Calu3 (cell line): ENCODE results near the gene ILDR1. TPM values are rescaled to one million over a fixed set of nuclear protein-coding genes. Genes with fewer than 3 reads are reported as not detected.

Experiments
- BruUV-seq: library from RNA; stranded (reverse); fragments of 400-500 nt; replicated peaks from 2 replicates; lab custom pipeline; 2021; lab: Mats Ljungman, UMichigan
- CTCF ChIA-PET: fragments of 300-600 bp; sonication (Branson Sonifier 250); formaldehyde crosslinking; loops from one replicate; lab custom pipeline; 2022; ENCODE audit warnings: antibody characterized with exemption; lab: Charles Lee
- DNase-seq: peaks from one replicate; pipeline ENCODE4 v3.0.0; 2022
- H3K27ac Mint-ChIP-seq: one replicate; pipeline ENCODE4 v1.8.0; 2022; ENCODE audit warnings: mixed read lengths; ENCODE audit not compliant: unreplicated experiment
- H3K27me3 Mint-ChIP-seq: one replicate; pipeline ENCODE4 v1.8.0; 2022; ENCODE audit warnings: mixed read lengths; ENCODE audit not compliant: unreplicated experiment
- H3K36me3 Mint-ChIP-seq: one replicate; pipeline ENCODE4 v1.8.0; 2022; ENCODE audit warnings: mild to moderate bottlenecking, moderate library complexity, mixed read lengths; ENCODE audit not compliant: insufficient read depth, unreplicated experiment
- H3K4me1 Mint-ChIP-seq: one replicate; pipeline ENCODE4 v1.8.0; 2022; ENCODE audit warnings: mild to moderate bottlenecking, low read depth, mixed read lengths; ENCODE audit not compliant: unreplicated experiment
- H3K4me3 Mint-ChIP-seq: one replicate; pipeline ENCODE4 v1.8.0; 2022; ENCODE audit warnings: mild to moderate bottlenecking, low read depth, moderate library complexity, mixed read lengths; ENCODE audit not compliant: unreplicated experiment
- H3K9me3 Mint-ChIP-seq: one replicate; pipeline ENCODE4 v1.8.0; 2022; ENCODE audit warnings: low read depth, mixed read lengths; ENCODE audit not compliant: unreplicated experiment
- intact Hi-C: fragments of 100-400 bp; cut with micrococcal nuclease; formaldehyde crosslinking; loops from one replicate; pipeline ENCODE4 v1.10.0; 2022; ENCODE audit not compliant: unreplicated experiment
- total RNA-seq: library from RNA; stranded (reverse); gene quantifications from 2 replicates; pipeline ENCODE4 v1.2.3, GENCODE V29; 2022
- TF ChIP-seq, protein P1 (sequence below): fragments of 200-600 bp; IDR thresholded peaks from one replicate; pipeline ENCODE4 v1.8.0; 2022; ENCODE audit warnings: antibody characterized with exemption; ENCODE audit not compliant: unreplicated experiment

Gene ILDR1
- total RNA-seq, 1 experiment from 2014 or later: 15.7 TPM

DNA sequence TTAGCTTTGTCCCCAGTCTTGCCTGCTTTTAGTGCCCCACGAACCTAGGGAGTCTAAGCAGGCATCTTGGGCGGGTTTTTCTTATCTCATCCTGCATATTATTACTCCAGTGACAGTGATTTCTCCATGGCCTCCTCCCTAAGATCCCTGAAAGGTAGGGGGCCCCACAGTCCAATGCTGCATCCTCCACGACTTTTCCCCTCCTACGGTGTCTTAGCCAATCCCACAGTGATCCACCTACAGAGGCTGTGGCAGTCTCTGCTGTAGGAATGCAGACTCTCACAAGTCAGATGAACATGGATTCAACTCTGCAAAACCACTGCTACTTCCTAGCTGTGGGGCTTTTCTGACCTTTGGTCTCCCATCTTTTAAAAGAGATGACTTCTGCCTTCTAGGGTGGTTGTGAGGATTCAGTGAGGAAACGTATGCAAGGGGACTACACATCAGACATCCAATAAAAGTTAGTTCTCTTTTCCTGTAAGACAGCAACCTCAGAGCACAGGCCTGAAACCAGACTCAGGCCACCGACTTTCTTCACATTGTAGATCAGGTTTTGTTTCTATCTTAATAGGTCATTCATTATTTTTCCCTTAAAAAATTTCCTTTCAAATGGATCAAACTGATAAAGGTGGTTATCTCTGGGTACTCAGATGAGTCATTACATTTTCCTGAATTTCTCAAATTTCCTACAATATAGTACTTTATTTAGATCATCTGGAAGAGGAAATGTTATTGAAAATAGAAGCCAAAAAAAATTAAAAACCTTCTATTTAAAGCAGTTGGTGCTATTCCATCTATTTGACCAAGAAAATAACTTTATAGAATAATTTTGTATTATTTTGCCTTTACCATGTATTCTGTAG lies 23.2 kb downstream of the ILDR1 start:
- CTCF ChIA-PET: no interaction called here
- no TSS peak for BruUV-seq
- H3K27me3 Mint-ChIP-seq: no peaks in the 10 kb centered on the region
- TF ChIP-seq, protein P1, sequence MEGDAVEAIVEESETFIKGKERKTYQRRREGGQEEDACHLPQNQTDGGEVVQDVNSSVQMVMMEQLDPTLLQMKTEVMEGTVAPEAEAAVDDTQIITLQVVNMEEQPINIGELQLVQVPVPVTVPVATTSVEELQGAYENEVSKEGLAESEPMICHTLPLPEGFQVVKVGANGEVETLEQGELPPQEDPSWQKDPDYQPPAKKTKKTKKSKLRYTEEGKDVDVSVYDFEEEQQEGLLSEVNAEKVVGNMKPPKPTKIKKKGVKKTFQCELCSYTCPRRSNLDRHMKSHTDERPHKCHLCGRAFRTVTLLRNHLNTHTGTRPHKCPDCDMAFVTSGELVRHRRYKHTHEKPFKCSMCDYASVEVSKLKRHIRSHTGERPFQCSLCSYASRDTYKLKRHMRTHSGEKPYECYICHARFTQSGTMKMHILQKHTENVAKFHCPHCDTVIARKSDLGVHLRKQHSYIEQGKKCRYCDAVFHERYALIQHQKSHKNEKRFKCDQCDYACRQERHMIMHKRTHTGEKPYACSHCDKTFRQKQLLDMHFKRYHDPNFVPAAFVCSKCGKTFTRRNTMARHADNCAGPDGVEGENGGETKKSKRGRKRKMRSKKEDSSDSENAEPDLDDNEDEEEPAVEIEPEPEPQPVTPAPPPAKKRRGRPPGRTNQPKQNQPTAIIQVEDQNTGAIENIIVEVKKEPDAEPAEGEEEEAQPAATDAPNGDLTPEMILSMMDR: no peak
- no peak for DNase-seq
- H3K36me3 Mint-ChIP-seq: peaks cover 5% of the 10 kb centered on the region
- H3K27ac Mint-ChIP-seq: peak overlapping the region; percentile 10
- no peak overlapping the region for H3K4me3 Mint-ChIP-seq
- no peaks in the 10 kb centered on the region for H3K9me3 Mint-ChIP-seq
- peaks cover 45% of the 10 kb centered on the region for H3K4me1 Mint-ChIP-seq
- intact Hi-C loops: loop anchor here (5.0 to 10.0 kb wide), 2 partner anchors 256 to 452 kb away; partner anchors contain the start of gene POLQ

DNA sequence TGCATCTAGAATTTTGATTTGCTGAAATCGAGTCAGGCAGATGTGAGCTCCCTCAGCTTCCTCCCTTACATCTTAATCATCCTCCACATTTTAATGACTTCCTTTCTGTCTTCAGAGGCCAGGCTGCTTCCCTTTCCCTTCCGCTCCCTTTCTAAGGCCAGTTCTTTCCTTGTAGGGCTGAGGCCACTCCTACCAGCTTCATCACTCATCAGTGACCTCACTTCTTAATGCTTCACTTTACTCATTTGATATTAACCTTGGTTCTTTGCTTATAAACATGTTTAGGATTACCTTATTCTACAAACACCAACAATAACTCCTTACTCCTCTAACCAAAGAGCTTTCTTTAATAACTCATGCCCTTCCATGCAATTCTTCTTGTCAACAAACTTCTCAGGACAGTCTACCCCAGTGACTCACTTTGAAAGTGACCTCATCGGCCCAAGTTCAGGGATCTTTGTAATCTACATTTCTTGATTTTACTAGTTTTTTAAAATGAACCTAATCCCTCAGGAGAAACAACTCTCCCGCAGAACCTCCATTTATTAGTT lies 23.9 kb downstream of the ILDR1 start:
- peaks cover 37% of the 10 kb centered on the region for H3K4me1 Mint-ChIP-seq
- H3K27me3 Mint-ChIP-seq: no peaks in the 10 kb centered on the region
- CTCF ChIA-PET: interaction anchor here (0.6 kb wide), 1 partner anchor 103 kb away, joined by 4 read pairs; no protein-coding TSS in a partner anchor
- peak overlapping the region; percentile 10 for H3K27ac Mint-ChIP-seq
- DNase-seq: no peak
- BruUV-seq: no TSS peak
- H3K36me3 Mint-ChIP-seq: peaks cover 2% of the 10 kb centered on the region
- H3K4me3 Mint-ChIP-seq: no peak overlapping the region
- intact Hi-C loops: loop anchor here (5.0 to 10.0 kb wide), 2 partner anchors 257 to 451 kb away; partner anchors contain the start of gene POLQ
- TF ChIP-seq, protein P1: no peak
- H3K9me3 Mint-ChIP-seq: no peaks in the 10 kb centered on the region

DNA sequence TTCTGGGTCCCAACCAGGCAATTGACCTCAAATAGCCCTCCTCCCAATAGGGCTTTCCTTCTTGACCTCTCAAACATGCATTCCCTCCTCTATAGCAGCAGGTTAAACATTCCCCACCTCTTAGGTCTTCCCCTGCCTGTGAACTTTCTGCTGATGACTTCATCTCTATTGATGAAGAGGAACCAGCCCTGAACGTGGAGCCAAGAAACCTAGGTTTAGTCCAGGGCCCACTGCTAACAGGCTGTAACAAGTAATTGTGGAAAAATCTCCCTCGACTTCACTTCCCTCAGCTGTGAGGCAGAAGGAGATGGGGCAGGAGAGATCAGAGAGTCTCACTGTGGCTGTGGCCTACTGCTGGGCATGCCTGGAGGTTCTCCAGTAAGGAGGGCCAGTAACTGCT lies 24.7 kb downstream of the ILDR1 start:
- Mint-ChIP-seq H3K4me3 (no peak overlapping the region), H3K4me1 (peaks cover 37% of the 10 kb centered on the region), H3K9me3 (no peaks in the 10 kb centered on the region), H3K27ac (no peak overlapping the region), H3K36me3 (peaks cover 5% of the 10 kb centered on the region), H3K27me3 (no peaks in the 10 kb centered on the region)
- intact Hi-C loops: loop anchor here (5.0 to 10.0 kb wide), 2 partner anchors 257 to 450 kb away; partner anchors contain the start of gene POLQ
- CTCF ChIA-PET: interaction anchor here (0.6 kb wide), 1 partner anchor 104 kb away, joined by 4 read pairs; no protein-coding TSS in a partner anchor
- TF ChIP-seq, protein P1: no peak
- no peak for DNase-seq
- BruUV-seq: no TSS peak

DNA sequence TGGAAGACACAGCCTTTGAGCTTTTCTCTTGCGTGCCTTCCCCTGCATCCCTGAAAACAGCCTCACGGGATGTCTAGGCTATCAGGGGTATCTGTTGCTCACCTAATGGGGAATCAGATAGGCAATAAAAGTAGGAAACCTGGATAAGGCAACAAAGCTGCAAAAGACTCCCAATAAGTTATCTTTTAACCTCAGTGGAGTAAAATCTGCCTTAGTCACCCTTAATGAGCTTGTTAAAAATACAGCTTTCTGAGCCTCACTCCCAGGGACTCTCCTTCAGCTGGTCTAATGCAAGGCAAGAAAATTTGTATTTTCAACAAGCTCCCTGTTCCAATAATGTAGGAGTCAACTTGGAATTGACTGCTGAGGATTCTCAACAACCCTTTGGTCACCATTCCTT lies 25.6 kb downstream of the ILDR1 start:
- H3K4me3 Mint-ChIP-seq: no peak overlapping the region
- peaks cover 5% of the 10 kb centered on the region for H3K36me3 Mint-ChIP-seq
- peaks cover 37% of the 10 kb centered on the region for H3K4me1 Mint-ChIP-seq
- CTCF ChIA-PET: interaction anchor here (0.6 to 1.6 kb wide), 2 partner anchors 17 to 450 kb away, joined by 4 to 5 read pairs; no protein-coding TSS in a partner anchor
- no peaks in the 10 kb centered on the region for H3K27me3 Mint-ChIP-seq
- no peak for DNase-seq
- TF ChIP-seq, protein P1: no peak
- no TSS peak for BruUV-seq
- H3K9me3 Mint-ChIP-seq: no peaks in the 10 kb centered on the region
- peak overlapping the region; percentile 89 for H3K27ac Mint-ChIP-seq
- intact Hi-C loops: loop anchor here (5.0 to 10.0 kb wide), 2 partner anchors 258 to 449 kb away; partner anchors contain the start of gene POLQ
